Suppressor macrophage treated with lipopolysaccharide for 1 hour (primary cell): ENCODE results near the gene TMEM37.
A peak's percentile ranks its signal among the peaks of the same experiment; 100 is the strongest.
"Not testable (repeated sequence)": the region's sequence is repeated elsewhere in the genome, so short reads cannot be mapped to it uniquely, and the experiment has no call there.

Experiments
- DNase-seq, 3 donors: peaks; one replicate each; pipeline ENCODE4 v3.0.0-alpha.2; 2020 to 2022

Gene TMEM37

GRCh38 chr2:119431155-119431975, at the start of gene TMEM37:
TMEM37 (plus strand) TSS chr2:119431854; CDS start chr2:119431904, 50 bp downstream.
- DNase-seq: peak; percentile 60 to 77 (median 71)

- no peak for DNase-seq
Observed at GRCh38 chr2:119383410-119384140, 48.1 kb upstream of the TMEM37 start.

GRCh38 chr2:119384971-119385370, 46.7 kb upstream of the TMEM37 start:
- DNase-seq: no peak

- peak; percentile 26 to 55 (median 42) for DNase-seq
Observed at GRCh38 chr2:119385466-119385865, 46.2 kb upstream of the TMEM37 start.

GRCh38 chr2:119387381-119388129, 44.1 kb upstream of the TMEM37 start:
- DNase-seq: peak; percentile 92 to 97 (median 96)

GRCh38 chr2:119389615-119390306, 41.9 kb upstream of the TMEM37 start:
- DNase-seq: no peak

GRCh38 chr2:119393971-119394748, 37.5 kb upstream of the TMEM37 start:
- no peak for DNase-seq

GRCh38 chr2:119397196-119397595, 34.5 kb upstream of the TMEM37 start:
- no peak for DNase-seq

GRCh38 chr2:119402106-119402505, 29.5 kb upstream of the TMEM37 start:
- DNase-seq: no peak

GRCh38 chr2:119402645-119403560, 28.8 kb upstream of the TMEM37 start:
- DNase-seq: peak; percentile 28 to 52 (median 39)

GRCh38 chr2:119403618-119404017, 28.0 kb upstream of the TMEM37 start:
- DNase-seq: not testable (repeated sequence)

GRCh38 chr2:119405151-119405550, 26.5 kb upstream of the TMEM37 start:
- no peak for DNase-seq

GRCh38 chr2:119407430-119408220, 24.0 kb upstream of the TMEM37 start:
- DNase-seq: peak; percentile 71 to 82 (median 74)

GRCh38 chr2:119408221-119408619, 23.4 kb upstream of the TMEM37 start:
- DNase-seq: peak in 1 of 3 donors; percentile 45

- DNase-seq: no peak
Observed at GRCh38 chr2:119409506-119409905, 22.1 kb upstream of the TMEM37 start.

- no peak for DNase-seq
Observed at GRCh38 chr2:119414894-119415293, 16.8 kb upstream of the TMEM37 start.

GRCh38 chr2:119415630-119416029, 16.0 kb upstream of the TMEM37 start:
- no peak for DNase-seq

GRCh38 chr2:119416299-119416923, 15.2 kb upstream of the TMEM37 start:
- DNase-seq: no peak

- no peak for DNase-seq
Observed at GRCh38 chr2:119417908-119418307, 13.7 kb upstream of the TMEM37 start.
